Measurements from ENCODE around the gene SIL1. TPM values are rescaled to one million over a fixed set of nuclear protein-coding genes. Genes with fewer than 3 reads are reported as not detected.

SIL1 gene
- total and polyA plus RNA-seq, 2 of the 8 experiments (the other 6 are each of a cell fraction or from before 2014, with no cell fraction given) = 8.3 to 12.8 TPM

DNA sequence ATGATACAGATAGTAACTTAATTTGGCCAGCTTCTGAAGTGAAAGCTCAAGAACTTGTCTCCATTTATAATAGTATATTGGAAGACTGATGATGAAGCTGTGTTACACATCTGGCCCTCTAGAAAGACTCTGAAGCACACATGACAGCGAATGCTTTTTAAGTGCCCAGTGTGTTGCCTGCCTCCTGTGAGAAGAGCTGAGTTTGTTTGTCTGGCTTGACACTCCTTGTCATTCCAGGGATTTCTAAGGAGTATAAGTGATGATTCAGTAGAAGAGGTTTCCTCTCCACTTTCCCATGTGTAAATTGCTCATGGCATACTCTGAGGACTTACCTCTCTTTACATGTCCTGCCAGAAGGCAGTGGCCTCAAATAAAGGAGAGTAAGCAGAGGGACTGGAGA, 292.6 kb downstream of the SIL1 start:
- Histone ChIP-seq H3K4me3 (ENCODE audit: extremely low read depth in 1 of 4, insufficient read depth in 2 of 4, low read depth in 3 of 4, low read length in 4 of 4) (no peak overlapping the region), H3K27ac (ENCODE audit: low read depth, low read length) (no peak overlapping the region), H2BK120ac (replicated peaks; ENCODE audit: low read depth, low read length) (no peak overlapping the region), H3K56ac (replicated peaks; ENCODE audit: insufficient read length, low read depth, low read length) (no peak overlapping the region), H2BK20ac (ENCODE audit: low read length) (no peak overlapping the region), H3K9me3 (ENCODE audit: insufficient read depth in 2 of 2, low read depth in 1 of 2, low read length in 1 of 2) (no peaks in the 10 kb centered on the region), H3K79me2 (ENCODE audit: control insufficient read depth in 1 of 2, insufficient read depth in 2 of 2, low read length in 2 of 2) (no peaks in the 10 kb centered on the region), H3K79me1 (ENCODE audit: low read depth, low read length) (peaks cover 2% of the 10 kb centered on the region; the same call in 1 of the 2 replicates), H4K20me1 (replicated peaks in 1 of 2; ENCODE audit: control insufficient read depth in 1 of 2, insufficient read depth in 2 of 2, low read length in 2 of 2) (no peaks in the 10 kb centered on the region), H2AFZ (ENCODE audit: low read length) (no peak overlapping the region), H3K18ac (ENCODE audit: extremely low read depth, low read length) (no peak overlapping the region), H4K5ac (ENCODE audit: insufficient read length, low read depth, low read length) (no peak overlapping the region), H2BK12ac (ENCODE audit: low read depth, low read length) (no peak overlapping the region), H3K14ac (ENCODE audit: insufficient read length) (no peak overlapping the region), H2AK5ac (ENCODE audit: low read depth, low read length) (no peak overlapping the region), H3K36me3 (ENCODE audit: control insufficient read depth in 2 of 4, insufficient read depth in 4 of 4, low read length in 3 of 4) (peaks cover 6 to 43% (median 19%) of the 10 kb centered on the region in 4 experiments; a peak in 6 of 8 replicates), H2BK5ac (ENCODE audit: low read depth, low read length) (no peak overlapping the region), H3K4ac (replicated peaks; ENCODE audit: insufficient read length, low read depth, low read length) (no peak overlapping the region), H2BK15ac (ENCODE audit: low read length) (no peak overlapping the region), H4K8ac (ENCODE audit: extremely low read depth, insufficient read depth, low read length) (no peak overlapping the region), H3K23ac (ENCODE audit: insufficient read length) (no peak overlapping the region), H4K91ac (replicated peaks; ENCODE audit: insufficient read length, low read length) (no peak overlapping the region), H3K23me2 (ENCODE audit: low read depth, low read length) (no peaks in the 10 kb centered on the region), H3K4me1 (replicated peaks in 1 of 4; ENCODE audit: control insufficient read depth in 3 of 4, insufficient read depth in 4 of 4, low read length in 3 of 4) (peaks cover 0 to 6% (median 0%) of the 10 kb centered on the region in 4 experiments; a peak in 2 of 7 replicates), H3K4me2 (ENCODE audit: insufficient read depth in 1 of 2, low read depth in 2 of 2, low read length in 2 of 2) (no peak overlapping the region), H3K27me3 (replicated peaks in 1 of 4; ENCODE audit: control insufficient read depth in 3 of 4, extremely low read depth in 1 of 4, insufficient read depth in 3 of 4, low read length in 3 of 4) (no peaks in the 10 kb centered on the region), H3K9ac (replicated peaks in 1 of 4; ENCODE audit: extremely low read depth in 1 of 4, low read depth in 3 of 4, low read length in 3 of 4) (no peak overlapping the region)
- POLR2A ChIA-PET (ENCODE audit: partially characterized antibody) = no interaction called here
- DNase-seq (ENCODE audit: low read depth in 1 of 2, low spot score in 2 of 2) (no peak), FAIRE-seq (no peak)
- WGBS, 2 experiments (ENCODE audit: extremely low coverage in 1 of 2, insufficient coverage in 1 of 2, insufficient read length in 1 of 2, insufficient replicate concordance in 2 of 2, low coverage in 1 of 2, low lambda C conversion rate in 2 of 2, missing lambda C conversion rate in 1 of 2) = 94% methylated on average over 1 of the region's 1 CpG; no CpG with 5 or more reads in 1 of the 2 experiments
- CTCF ChIA-PET (ENCODE audit: partially characterized antibody) = no interaction called here
- TF ChIP-seq RBBP5 (IDR thresholded peaks at IDR 0.05; ENCODE audit: borderline replicate concordance, low read depth, low read length) = no peak
- no peak for TF ChIP-seq EP300 (IDR thresholded peaks at IDR 0.05; ENCODE audit: borderline replicate concordance in 1 of 2, low read depth in 2 of 2, low read length in 2 of 2)
- TF ChIP-seq YY1 (IDR thresholded peaks at IDR 0.05; ENCODE audit: low read depth, low read length) = no peak
- no peak for TF ChIP-seq POU5F1 (IDR thresholded peaks at IDR 0.05; ENCODE audit: low read depth, low read length)
- TF ChIP-seq SRF (IDR thresholded peaks at IDR 0.05; ENCODE audit: low read depth, low read length) = no peak
- no peak for TF ChIP-seq HDAC6 (IDR thresholded peaks at IDR 0.05; ENCODE audit: low read depth, low read length)
- TF ChIP-seq CBX5 (IDR thresholded peaks at IDR 0.05; ENCODE audit: low read depth, low read length) = no peak
- no peak for TF ChIP-seq ASH2L (IDR thresholded peaks at IDR 0.05; ENCODE audit: low read length)
- no peak for TF ChIP-seq SIX5 (IDR thresholded peaks at IDR 0.05; ENCODE audit: low read depth, low read length)
- TF ChIP-seq GABPA (IDR thresholded peaks at IDR 0.05; ENCODE audit: borderline replicate concordance, insufficient read depth, low read length) = no peak
- no peak for TF ChIP-seq GTF2F1 (IDR thresholded peaks at IDR 0.05; ENCODE audit: borderline replicate concordance, low read depth, low read length)
- no peak for TF ChIP-seq SP4 (IDR thresholded peaks at IDR 0.05; ENCODE audit: low read length)
- no peak for TF ChIP-seq POLR2AphosphoS5 (IDR thresholded peaks at IDR 0.05; ENCODE audit: low read depth, low read length)
- no peak for TF ChIP-seq EGR1 (IDR thresholded peaks at IDR 0.05; ENCODE audit: borderline replicate concordance, low read depth, low read length)
- no peak for TF ChIP-seq MAFK (IDR thresholded peaks at IDR 0.05; ENCODE audit: low read depth, low read length)
- TF ChIP-seq FOSL1 (IDR thresholded peaks at IDR 0.05; ENCODE audit: insufficient read depth, low read depth, low read length) = no peak
- TF ChIP-seq POLR2A (IDR thresholded peaks at IDR 0.05; ENCODE audit: control extremely low read depth in 1 of 2, low read depth in 2 of 2, low read length in 2 of 2) = no peak
